Subcutaneous abdominal adipose tissue (tissue), 5 donors: ENCODE data around the gene GABPB2.
A peak's percentile ranks its signal among the peaks of the same experiment; 100 is the strongest.

Experiments
- H3K27ac ChIP-seq: one replicate; pipeline ENCODE4 v1.7.0; 2013; ENCODE audit warnings: low read depth, mild to moderate bottlenecking, inconsistent platforms, low read length, moderate library complexity
- H3K27me3 ChIP-seq, 5 donors: one replicate each; pipeline ENCODE4 v1.7.0; 2013; ENCODE audit warnings: low read length in 5 of 5, inconsistent platforms in 1 of 5; ENCODE audit not compliant: control insufficient read depth in 5 of 5, insufficient read depth in 4 of 5
- H3K36me3 ChIP-seq, 5 donors: one replicate each; pipeline ENCODE4 v1.7.0; 2013; ENCODE audit warnings: low read length in 5 of 5; ENCODE audit not compliant: control insufficient read depth in 5 of 5, insufficient read depth in 5 of 5
- H3K4me1 ChIP-seq, 5 donors: one replicate each; pipeline ENCODE4 v1.7.0; 2013; ENCODE audit warnings: low read length in 5 of 5, mild to moderate bottlenecking in 3 of 5, moderate library complexity in 1 of 5; ENCODE audit not compliant: control insufficient read depth in 5 of 5, insufficient read depth in 5 of 5
- H3K4me3 ChIP-seq, 5 donors: one replicate each; pipeline ENCODE4 v1.7.0; 2013; ENCODE audit warnings: low read length in 5 of 5, low read depth in 1 of 5
- H3K9ac ChIP-seq, 5 donors: one replicate each; pipeline ENCODE4 v1.7.0; 2013; ENCODE audit warnings: low read length in 5 of 5, mild to moderate bottlenecking in 4 of 5, moderate library complexity in 3 of 5
- H3K9me3 ChIP-seq, 5 donors: one replicate each; pipeline ENCODE4 v1.7.0; 2013; ENCODE audit warnings: low read length in 5 of 5; ENCODE audit not compliant: control insufficient read depth in 5 of 5
- donor health status: healthy.
- donor health status: healthy.
- donor health status: healthy.
- donor health status: healthy.
- donor health status: healthy.

Gene GABPB2

DNA sequence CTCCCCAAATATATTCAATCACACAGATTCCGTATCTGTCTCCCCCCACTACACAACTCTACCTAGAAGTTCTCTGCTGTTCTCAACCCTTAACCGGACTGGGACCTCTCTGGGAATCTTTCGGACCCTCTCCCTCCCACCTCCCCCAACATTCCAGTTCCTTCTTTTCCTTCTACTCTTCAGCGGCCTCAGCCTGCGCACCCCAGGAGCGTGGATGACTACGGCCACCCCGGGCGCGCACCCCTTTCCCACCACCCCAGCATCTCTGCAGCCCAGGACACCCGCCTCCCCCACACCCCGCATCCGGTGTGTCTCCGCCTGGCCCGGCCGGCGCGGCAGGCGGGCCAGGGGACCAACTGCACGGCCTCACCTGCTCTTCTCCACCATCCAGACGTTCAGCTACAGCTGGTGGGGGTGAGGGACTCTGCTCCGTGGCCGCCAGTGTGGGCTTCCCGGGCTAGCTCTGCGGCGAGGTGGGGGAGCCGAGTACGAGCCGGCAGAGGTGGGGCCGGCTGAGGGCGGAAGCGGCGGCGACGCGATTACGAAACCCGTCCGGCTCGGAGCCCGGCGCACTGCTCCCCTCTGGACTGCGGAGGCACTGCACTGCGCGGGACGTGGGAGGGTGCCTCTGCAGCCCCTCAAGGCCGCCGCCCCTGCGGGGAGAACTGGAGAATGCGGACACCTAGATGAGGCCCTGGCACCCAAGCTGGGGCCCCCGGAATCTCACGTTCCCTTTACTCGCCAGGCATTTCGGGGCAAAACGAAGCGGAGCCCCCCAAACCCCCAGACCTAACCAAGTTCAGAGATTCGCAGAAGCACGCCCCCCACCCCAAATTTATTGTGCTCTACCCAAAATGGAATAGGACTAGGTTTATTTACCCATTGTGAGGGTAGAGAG lies 11.2 kb upstream of the GABPB2 start, which contains the start of gene CDC42SE1:
Gene CDC42SE1, minus strand, starts transcription at position 514 of the 898 bp plus-strand sequence. CDS start 3,892 bp downstream, outside the sequence.
- H3K36me3 ChIP-seq = peaks cover 0 to 26% (median 20%) of the 10 kb centered on the region in 5 donors
- H3K27me3 ChIP-seq = no peaks in the 10 kb centered on the region
- H3K9me3 ChIP-seq = no peaks in the 10 kb centered on the region
- peak within 1 kb of the TSS; percentile 82 to 98 (median 95) for H3K9ac ChIP-seq
- peak within 1 kb of the TSS; percentile 78 to 98 (median 97) for H3K4me3 ChIP-seq
- H3K4me1 ChIP-seq = peaks cover 11 to 55% (median 47%) of the 10 kb centered on the region in 5 donors
- H3K27ac ChIP-seq = peak within 1 kb of the TSS; percentile 94

- peak within 1 kb of the TSS; percentile 94 for H3K27ac ChIP-seq
- H3K9me3 ChIP-seq = no peaks in the 10 kb centered on the region
- peaks cover 0 to 18% (median 12%) of the 10 kb centered on the region in 5 donors for H3K36me3 ChIP-seq
- peaks cover 11 to 54% (median 47%) of the 10 kb centered on the region in 5 donors for H3K4me1 ChIP-seq
- peak within 1 kb of the TSS; percentile 16 to 98 (median 95) for H3K9ac ChIP-seq
- H3K4me3 ChIP-seq = peak within 1 kb of the TSS; percentile 78 to 98 (median 93)
- H3K27me3 ChIP-seq = no peaks in the 10 kb centered on the region
Measured at GRCh38 chr1:151060007-151060656, 10.4 kb upstream of the GABPB2 start, which contains the start of gene MLLT11. TSS of gene MLLT11 (plus strand) at chr1:151060397. CDS start at chr1:151067225, 6,828 bp downstream.

DNA sequence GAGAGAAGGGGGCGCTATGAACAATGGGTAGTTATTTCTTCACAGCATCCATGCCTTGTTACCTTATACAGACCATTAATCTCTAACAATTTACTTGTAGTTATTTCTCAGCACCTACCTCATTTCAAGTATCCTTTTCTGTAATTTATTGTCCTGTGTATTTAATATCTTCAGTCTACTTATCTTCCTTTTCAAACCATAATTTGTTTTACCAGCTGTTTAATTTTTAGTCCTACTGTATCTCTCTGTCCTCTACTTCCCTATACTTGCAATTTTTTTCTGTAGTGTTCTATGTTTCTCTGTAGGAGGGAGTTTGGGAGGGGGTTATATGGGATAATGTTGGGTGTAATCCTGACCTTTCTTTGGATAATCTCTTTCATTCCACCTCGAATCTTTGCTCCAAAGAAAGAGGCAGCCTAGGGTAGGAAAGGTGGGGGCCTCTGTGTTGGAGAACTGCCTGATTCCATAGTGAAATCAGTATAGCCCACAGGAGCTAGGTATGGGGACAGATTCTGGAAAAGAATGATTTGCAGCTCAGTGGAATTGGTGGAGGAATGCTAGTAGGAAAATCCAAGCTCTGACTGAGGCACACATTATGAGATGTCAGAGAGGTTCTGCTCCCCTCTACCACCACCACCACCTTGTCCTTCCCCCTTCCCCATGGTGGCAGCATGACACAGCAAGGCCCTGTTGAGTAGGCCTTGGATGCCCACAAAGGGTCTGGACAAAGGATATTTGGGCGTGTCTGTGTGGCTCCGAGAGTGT lies 9.7 kb upstream of the GABPB2 start:
- no peak overlapping the region for H3K27ac ChIP-seq
- no peaks in the 10 kb centered on the region for H3K9me3 ChIP-seq
- H3K9ac ChIP-seq = peak overlapping the region in 3 of 5 donors; percentile 95 to 98 (median 95)
- H3K27me3 ChIP-seq = no peaks in the 10 kb centered on the region
- peaks cover 11 to 47% (median 41%) of the 10 kb centered on the region in 5 donors for H3K4me1 ChIP-seq
- peaks cover 0 to 11% (median 5%) of the 10 kb centered on the region in 5 donors for H3K36me3 ChIP-seq
- H3K4me3 ChIP-seq = peak overlapping the region; percentile 78 to 98 (median 93)

GRCh38 chr1:151061704-151062103 lies 8.9 kb upstream of the GABPB2 start:
- H3K4me1 ChIP-seq = peaks cover 9 to 39% (median 32%) of the 10 kb centered on the region in 5 donors
- no peaks in the 10 kb centered on the region for H3K9me3 ChIP-seq
- no peak overlapping the region for H3K9ac ChIP-seq
- H3K27ac ChIP-seq = no peak overlapping the region
- H3K27me3 ChIP-seq = no peaks in the 10 kb centered on the region
- H3K36me3 ChIP-seq = peaks cover 0 to 3% (median 1%) of the 10 kb centered on the region in 5 donors
- H3K4me3 ChIP-seq = no peak overlapping the region

GRCh38 chr1:151062741-151063371 lies 7.7 kb upstream of the GABPB2 start:
- no peaks in the 10 kb centered on the region for H3K9me3 ChIP-seq
- no peak overlapping the region for H3K9ac ChIP-seq
- no peaks in the 10 kb centered on the region for H3K27me3 ChIP-seq
- H3K4me1 ChIP-seq = peaks cover 3 to 27% (median 22%) of the 10 kb centered on the region in 5 donors
- no peaks in the 10 kb centered on the region for H3K36me3 ChIP-seq
- H3K27ac ChIP-seq = no peak overlapping the region
- H3K4me3 ChIP-seq = no peak overlapping the region

DNA sequence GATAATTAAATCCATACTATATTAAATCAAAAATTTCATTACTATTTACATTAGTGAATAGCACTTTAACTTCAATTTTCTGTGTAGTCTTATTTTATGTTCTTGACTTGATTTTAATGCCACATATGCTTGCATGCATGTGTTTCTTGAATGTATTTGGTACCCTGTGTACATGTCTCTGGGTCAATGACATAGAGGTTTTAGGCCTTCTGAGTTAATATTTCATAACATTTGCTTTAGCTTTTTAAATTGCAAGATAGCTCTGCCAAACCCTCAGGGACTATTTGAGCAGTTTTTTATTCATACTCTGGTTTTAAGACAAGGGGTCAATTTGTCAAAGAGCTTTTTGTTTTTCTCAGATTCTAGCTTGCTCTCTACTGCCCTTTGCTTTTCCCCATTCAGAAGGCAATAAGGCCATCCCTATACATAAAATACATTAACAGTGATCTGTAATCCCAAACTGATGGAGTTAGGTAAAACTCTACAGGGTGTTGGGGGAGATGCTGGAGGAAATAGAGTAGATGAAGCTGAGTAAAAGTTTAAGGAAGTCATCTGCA lies 5.4 kb upstream of the GABPB2 start:
- Histone ChIP-seq H3K27ac (no peak overlapping the region), H3K36me3 (no peaks in the 10 kb centered on the region), H3K4me1 (peaks cover 0 to 11% (median 6%) of the 10 kb centered on the region in 5 donors), H3K9me3 (no peaks in the 10 kb centered on the region), H3K27me3 (no peaks in the 10 kb centered on the region), H3K9ac (no peak overlapping the region), H3K4me3 (no peak overlapping the region)

DNA sequence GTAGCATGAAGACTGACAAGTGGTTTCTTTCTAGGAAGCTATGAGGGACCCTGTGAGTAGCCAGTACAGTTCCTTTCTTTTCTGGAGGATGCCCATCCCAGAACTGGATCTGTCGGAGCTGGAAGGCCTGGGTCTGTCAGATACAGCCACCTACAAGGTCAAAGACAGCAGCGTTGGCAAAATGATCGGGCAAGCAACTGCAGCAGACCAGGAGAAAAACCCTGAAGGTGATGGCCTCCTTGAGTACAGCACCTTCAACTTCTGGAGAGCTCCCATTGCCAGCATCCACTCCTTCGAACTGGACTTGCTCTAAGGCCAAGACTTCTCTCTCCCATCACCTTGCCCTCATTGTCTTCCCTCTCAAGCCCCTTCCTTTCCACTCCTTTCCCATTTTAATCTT lies 3.4 kb upstream of the GABPB2 start:
- Histone ChIP-seq H3K9ac (no peak overlapping the region), H3K36me3 (no peaks in the 10 kb centered on the region), H3K4me1 (peaks cover 2 to 16% (median 9%) of the 10 kb centered on the region in 5 donors), H3K9me3 (no peaks in the 10 kb centered on the region), H3K4me3 (no peak overlapping the region), H3K27me3 (no peaks in the 10 kb centered on the region), H3K27ac (no peak overlapping the region)

GRCh38 chr1:151069103-151069486 lies 1.5 kb upstream of the GABPB2 start:
- peak overlapping the region; percentile 38 for H3K27ac ChIP-seq
- H3K9ac ChIP-seq = no peak overlapping the region
- H3K36me3 ChIP-seq = no peaks in the 10 kb centered on the region
- no peak overlapping the region for H3K4me3 ChIP-seq
- no peaks in the 10 kb centered on the region for H3K27me3 ChIP-seq
- peaks cover 2 to 16% (median 9%) of the 10 kb centered on the region in 5 donors for H3K4me1 ChIP-seq
- no peaks in the 10 kb centered on the region for H3K9me3 ChIP-seq

GRCh38 chr1:151072224-151072623 lies 1.7 kb downstream of the GABPB2 start:
- H3K27me3 ChIP-seq = no peaks in the 10 kb centered on the region
- H3K9ac ChIP-seq = no peak overlapping the region
- H3K27ac ChIP-seq = no peak overlapping the region
- H3K9me3 ChIP-seq = no peaks in the 10 kb centered on the region
- peaks cover 2 to 16% (median 9%) of the 10 kb centered on the region in 5 donors for H3K4me1 ChIP-seq
- peaks cover 0 to 7% (median 0%) of the 10 kb centered on the region in 5 donors for H3K36me3 ChIP-seq
- H3K4me3 ChIP-seq = no peak overlapping the region
